Activated CD8-positive, alpha-beta T cell treated with anti-CD3 and anti-CD28 coated beads for 36 hours (primary cell): ENCODE measurements around the gene BANP. TPM values are rescaled to one million over a fixed set of nuclear protein-coding genes. Genes with fewer than 3 reads are reported as not detected.
A peak's percentile ranks its signal among the peaks of the same experiment; 100 is the strongest.

Experiments
- ATAC-seq: fragments of 200-7000 bp; cut with Tn5 transposase; one replicate; pipeline ENCODE4 v1.10.0; 2021; ENCODE audit warnings: mild to moderate bottlenecking, moderate library complexity
- CTCF ChIA-PET: fragments of 350-600 bp; sonication (Branson Sonifier 250); formaldehyde crosslinking; loops from one replicate; lab custom pipeline; 2021; ENCODE audit warnings: antibody characterized with exemption; lab: Charles Lee
- POLR2A ChIA-PET: fragments of 350-600 bp; sonication (Branson Sonifier 250); formaldehyde crosslinking; loops from one replicate; lab custom pipeline; 2021; ENCODE audit warnings: antibody characterized with exemption; lab: Charles Lee
- DNase-seq: peaks from one replicate; pipeline ENCODE4 v3.0.0-alpha.2; 2020
- H3K27ac Mint-ChIP-seq: one replicate; pipeline ENCODE4 v1.8.0; 2021; ENCODE audit warnings: mild to moderate bottlenecking, mixed read lengths
- H3K27me3 Mint-ChIP-seq: one replicate; pipeline ENCODE4 v1.8.0; 2021; ENCODE audit warnings: mixed read lengths
- H3K36me3 Mint-ChIP-seq: one replicate; pipeline ENCODE4 v1.8.0; 2021; ENCODE audit warnings: low read depth, mixed read lengths
- H3K4me1 Mint-ChIP-seq: one replicate; pipeline ENCODE4 v1.8.0; 2021; ENCODE audit warnings: low read depth, mixed read lengths
- H3K4me3 Mint-ChIP-seq: one replicate; pipeline ENCODE4 v1.8.0; 2021; ENCODE audit warnings: mild to moderate bottlenecking, moderate library complexity, mixed read lengths
- H3K9me3 Mint-ChIP-seq: one replicate; pipeline ENCODE4 v1.8.0; 2021; ENCODE audit warnings: mixed read lengths
- CTCF ChIP-seq: fragments of 200-600 bp; IDR thresholded peaks from one replicate; pipeline ENCODE4 v1.8.0; 2022; ENCODE audit warnings: antibody characterized with exemption, mild to moderate bottlenecking
- intact Hi-C: fragments of 100-400 bp; cut with micrococcal nuclease; formaldehyde crosslinking; loops from one replicate; pipeline ENCODE4 v1.10.0; 2022
- total RNA-seq, 2 experiments: library from RNA; stranded (reverse); gene quantifications; one replicate each; pipeline ENCODE4 v1.2.3, GENCODE V29; 2021

The BANP gene
- total RNA-seq, 2 experiments from 2014 or later: 32.1 to 36.1 TPM

GRCh38 chr16:88005968-88006367, 54.7 kb downstream of the BANP start:
- ChIA-PET CTCF (no interaction called here), POLR2A (no interaction called here)
- no peak for ATAC-seq
- no peak for DNase-seq
- Mint-ChIP-seq H3K4me3 (no peak overlapping the region), H3K4me1 (peaks cover 5% of the 10 kb centered on the region), H3K36me3 (peaks cover 21% of the 10 kb centered on the region), H3K27ac (no peak overlapping the region), H3K9me3 (no peaks in the 10 kb centered on the region), H3K27me3 (no peaks in the 10 kb centered on the region)
- intact Hi-C loops: no loop called here
- no peak for TF ChIP-seq CTCF

GRCh38 chr16:88007321-88007731, 56.1 kb downstream of the BANP start:
- Mint-ChIP-seq H3K4me1 (peaks cover 5% of the 10 kb centered on the region), H3K27me3 (no peaks in the 10 kb centered on the region), H3K9me3 (no peaks in the 10 kb centered on the region), H3K27ac (no peak overlapping the region), H3K4me3 (no peak overlapping the region), H3K36me3 (peaks cover 18% of the 10 kb centered on the region)
- TF ChIP-seq CTCF: no peak
- CTCF ChIA-PET: no interaction called here
- DNase-seq (no peak), ATAC-seq (no peak)
- intact Hi-C loops: no loop called here
- POLR2A ChIA-PET: no interaction called here

GRCh38 chr16:88008840-88009239, 57.6 kb downstream of the BANP start:
- H3K4me3 Mint-ChIP-seq: no peak overlapping the region

GRCh38 chr16:88009563-88010342, 58.5 kb downstream of the BANP start:
- intact Hi-C loops: no loop called here
- ChIA-PET CTCF (interaction anchor here (1.2 kb wide), 1 partner anchor 160 kb away, joined by 3 read pairs; no protein-coding TSS in a partner anchor), POLR2A (no interaction called here)
- Mint-ChIP-seq H3K9me3 (no peaks in the 10 kb centered on the region), H3K27ac (peak overlapping the region; percentile 44), H3K36me3 (peaks cover 18% of the 10 kb centered on the region), H3K27me3 (no peaks in the 10 kb centered on the region), H3K4me3 (no peak overlapping the region), H3K4me1 (peaks cover 5% of the 10 kb centered on the region)
- no peak for TF ChIP-seq CTCF
- no peak for ATAC-seq
- no peak for DNase-seq

More at GRCh38 chr16:88008840-88009239, 57.6 kb downstream of the BANP start:
- Mint-ChIP-seq H3K36me3 (peaks cover 18% of the 10 kb centered on the region), H3K27ac (no peak overlapping the region), H3K27me3 (no peaks in the 10 kb centered on the region), H3K9me3 (no peaks in the 10 kb centered on the region), H3K4me1 (peaks cover 5% of the 10 kb centered on the region)
- intact Hi-C loops: no loop called here
- no peak for TF ChIP-seq CTCF
- no peak for DNase-seq
- no peak for ATAC-seq
- POLR2A ChIA-PET: no interaction called here
- CTCF ChIA-PET: interaction anchor here (1.2 kb wide), 1 partner anchor 160 kb away, joined by 3 read pairs; no protein-coding TSS in a partner anchor

- Mint-ChIP-seq H3K9me3 (no peaks in the 10 kb centered on the region), H3K27me3 (no peaks in the 10 kb centered on the region), H3K36me3 (peaks cover 18% of the 10 kb centered on the region), H3K27ac (peak overlapping the region; percentile 44), H3K4me1 (peaks cover 3% of the 10 kb centered on the region), H3K4me3 (no peak overlapping the region)
- ChIA-PET CTCF (no interaction called here), POLR2A (no interaction called here)
- ATAC-seq: no peak
- DNase-seq: no peak
- TF ChIP-seq CTCF: no peak
- intact Hi-C loops: no loop called here
Observed at GRCh38 chr16:88010343-88010967, 59.2 kb downstream of the BANP start.
